Thoracic aorta (tissue), 2 donors: Measurements from ENCODE around the gene APIP. TPM values are rescaled to one million over a fixed set of nuclear protein-coding genes. Genes with fewer than 3 reads are reported as not detected.

Experiments
- ATAC-seq: fragments of 150-250 bp; one replicate; pipeline ENCODE4 v1.8.0; 2017; ENCODE audit warnings: low read depth; ENCODE audit not compliant: insufficient number of reproducible peaks, low FRiP score
- DNase-seq: peaks from one replicate; pipeline ENCODE4 v3.0.0-alpha.2; 2020; ENCODE audit warnings: low spot score
- H3K27ac ChIP-seq, 2 donors: fragments of 200-600 bp; sonication (generic); 1 replicate in 1 of 2; 2 replicates in 1 of 2; pipeline ENCODE4 v1.5.1; 2016; ENCODE audit warnings: mild to moderate bottlenecking in 2 of 2, moderate library complexity in 2 of 2
- H3K27me3 ChIP-seq: fragments of 200-600 bp; sonication (generic); replicated peaks from 2 replicates; pipeline ENCODE4 v1.6.0; 2016; ENCODE audit warnings: mild to moderate bottlenecking; ENCODE audit not compliant: insufficient read depth
- H3K36me3 ChIP-seq: fragments of 200-600 bp; sonication (generic); one replicate; pipeline ENCODE4 v1.5.1; 2016
- H3K4me1 ChIP-seq, 2 donors: fragments of 200-600 bp; sonication (generic); 1 replicate in 1 of 2; 2 replicates in 1 of 2; pipeline versions ENCODE4 v1.5.1 to v1.6.0; 2016; ENCODE audit warnings: low read depth in 2 of 2, mild to moderate bottlenecking in 1 of 2; ENCODE audit not compliant: control insufficient read depth in 1 of 2
- H3K4me3 ChIP-seq: fragments of 200-600 bp; sonication (generic); 2 replicates; pipeline ENCODE4 v1.5.1; 2016; ENCODE audit warnings: mild to moderate bottlenecking
- H3K9me3 ChIP-seq: fragments of 200-600 bp; sonication (generic); 2 replicates; pipeline ENCODE4 v1.5.1; 2016
- CTCF ChIP-seq: fragments of 200-600 bp; sonication (generic); IDR thresholded peaks from one replicate; pipeline ENCODE4 v1.5.1; 2019; ENCODE audit warnings: antibody characterized with exemption
- total RNA-seq, 2 donors: library from RNA; depleted of rRNA; stranded (reverse); fragments of >200 nt; gene quantifications; one replicate each; pipeline versions ENCODE4 v1.1.0 to v1.2.3, GENCODE V29; 2016

APIP gene
- total RNA-seq, 2 donors from 2014 or later: 16.9 to 25.0 TPM

- H3K9me3 ChIP-seq: no peaks in the 10 kb centered on the region
- no peaks in the 10 kb centered on the region for H3K4me1 ChIP-seq
- no peak for DNase-seq
- ATAC-seq: no peak
- no peak for TF ChIP-seq CTCF
- H3K4me3 ChIP-seq: no peak overlapping the region
- H3K27me3 ChIP-seq: no peaks in the 10 kb centered on the region
- no peaks in the 10 kb centered on the region for H3K36me3 ChIP-seq
- no peak overlapping the region for H3K27ac ChIP-seq
Observed at GRCh38 chr11:34857463-34857862, 58.7 kb downstream of the APIP start.

- Histone ChIP-seq H3K27me3 (no peaks in the 10 kb centered on the region), H3K36me3 (no peaks in the 10 kb centered on the region), H3K4me3 (no peak overlapping the region), H3K9me3 (no peaks in the 10 kb centered on the region), H3K4me1 (no peaks in the 10 kb centered on the region), H3K27ac (no peak overlapping the region)
- DNase-seq (no peak), ATAC-seq (no peak)
- TF ChIP-seq CTCF: no peak
Observed at GRCh38 chr11:34856251-34856650, 59.9 kb downstream of the APIP start.

- H3K27ac ChIP-seq: no peak overlapping the region
Observed at GRCh38 chr11:34855754-34856095, 60.5 kb downstream of the APIP start.

GRCh38 chr11:34855021-34855753 lies 61.0 kb downstream of the APIP start:
- no peaks in the 10 kb centered on the region for H3K9me3 ChIP-seq
- no peak overlapping the region for H3K27ac ChIP-seq
- no peak for DNase-seq
- TF ChIP-seq CTCF: no peak
- no peak overlapping the region for H3K4me3 ChIP-seq
- H3K36me3 ChIP-seq: no peaks in the 10 kb centered on the region
- no peak for ATAC-seq
- H3K27me3 ChIP-seq: no peaks in the 10 kb centered on the region
- no peaks in the 10 kb centered on the region for H3K4me1 ChIP-seq

More at GRCh38 chr11:34855754-34856095, 60.5 kb downstream of the APIP start:
- H3K9me3 ChIP-seq: no peaks in the 10 kb centered on the region
- no peak overlapping the region for H3K4me3 ChIP-seq
- H3K36me3 ChIP-seq: no peaks in the 10 kb centered on the region
- no peak for DNase-seq
- no peak for ATAC-seq
- TF ChIP-seq CTCF: no peak
- H3K27me3 ChIP-seq: no peaks in the 10 kb centered on the region
- no peaks in the 10 kb centered on the region for H3K4me1 ChIP-seq

- Histone ChIP-seq H3K27ac (no peak overlapping the region), H3K4me1 (no peaks in the 10 kb centered on the region), H3K27me3 (no peaks in the 10 kb centered on the region), H3K36me3 (no peaks in the 10 kb centered on the region), H3K9me3 (no peaks in the 10 kb centered on the region), H3K4me3 (no peak overlapping the region)
- TF ChIP-seq CTCF: no peak
- DNase-seq: no peak
- ATAC-seq: no peak
Observed at GRCh38 chr11:34851916-34852315, 64.3 kb downstream of the APIP start.
